GM23338 (cell line): ENCODE data around the gene PPP1R16B. TPM values are rescaled to one million over a fixed set of nuclear protein-coding genes. Genes with fewer than 3 reads are reported as not detected.

Experiments used
- ATAC-seq: fragments of 200-7000 bp; cut with Tn5 transposase; 3 replicates; pipeline ENCODE4 v1.9.1; 2020
- DNase-seq: peaks from one replicate; pipeline ENCODE4 v3.0.0-alpha.2; 2015; ENCODE audit warnings: low spot score
- H2AFZ ChIP-seq: fragments of 200-600 bp; sonication (generic); 2 replicates; pipeline ENCODE4 v1.8.0; 2016; ENCODE audit warnings: antibody characterized with exemption, mild to moderate bottlenecking, moderate library complexity
- H3F3A ChIP-seq: fragments of 200-600 bp; sonication (generic); replicated peaks from 2 replicates; pipeline ENCODE4 v1.8.0; 2017; ENCODE audit warnings: antibody characterized with exemption, mixed run types, low read depth
- H3K27ac ChIP-seq: fragments of 200-600 bp; sonication (generic); 2 replicates; pipeline ENCODE4 v1.6.1; 2016; ENCODE audit warnings: low read depth
- H3K27me3 ChIP-seq: fragments of 200-600 bp; sonication (generic); 2 replicates; pipeline ENCODE4 v1.8.0; 2016; ENCODE audit warnings: mild to moderate bottlenecking, mixed run types, moderate library complexity; ENCODE audit not compliant: insufficient read depth
- H3K36me3 ChIP-seq: fragments of 200-600 bp; sonication (generic); 2 replicates; pipeline ENCODE4 v1.8.0; 2016; ENCODE audit warnings: mild to moderate bottlenecking; ENCODE audit not compliant: insufficient read depth
- H3K4me1 ChIP-seq: fragments of 200-600 bp; sonication (generic); 2 replicates; pipeline ENCODE4 v1.8.0; 2016; ENCODE audit warnings: mild to moderate bottlenecking, moderate library complexity; ENCODE audit not compliant: insufficient read depth
- H3K4me2 ChIP-seq: fragments of 200-600 bp; sonication (generic); 2 replicates; pipeline ENCODE4 v1.7.1; 2017; ENCODE audit warnings: mixed run types
- H3K4me3 ChIP-seq: fragments of 200-600 bp; sonication (generic); 2 replicates; pipeline ENCODE4 v1.6.1; 2016; ENCODE audit warnings: mixed run types
- H3K79me2 ChIP-seq: fragments of 200-600 bp; sonication (generic); replicated peaks from 2 replicates; pipeline ENCODE4 v1.8.0; 2017; ENCODE audit warnings: mild to moderate bottlenecking; ENCODE audit not compliant: insufficient read depth
- H3K9me2 ChIP-seq: fragments of 200-600 bp; sonication (generic); 2 replicates; pipeline ENCODE4 v1.8.0; 2017; ENCODE audit not compliant: insufficient read depth
- H4K20me1 ChIP-seq: fragments of 200-600 bp; sonication (generic); replicated peaks from 2 replicates; pipeline ENCODE4 v1.8.0; 2017; ENCODE audit warnings: mild to moderate bottlenecking; ENCODE audit not compliant: insufficient read depth
- H3K27ac Mint-ChIP-seq: 2 replicates; pipeline ENCODE4 v1.8.0; 2020; ENCODE audit warnings: inconsistent platforms, mild to moderate bottlenecking, moderate library complexity, mixed read lengths
- H3K27me3 Mint-ChIP-seq: 3 replicates; pipeline ENCODE4 v1.8.0; 2022; ENCODE audit warnings: low read depth, mild to moderate bottlenecking, moderate library complexity, mixed read lengths, inconsistent platforms; ENCODE audit not compliant: insufficient read depth, poor library complexity
- H3K36me3 Mint-ChIP-seq: 3 replicates; pipeline ENCODE4 v1.8.0; 2021; ENCODE audit warnings: low read depth, mild to moderate bottlenecking, inconsistent platforms, moderate library complexity, mixed read lengths
- H3K4me1 Mint-ChIP-seq: 3 replicates; pipeline ENCODE4 v1.8.0; 2020; ENCODE audit warnings: mild to moderate bottlenecking, inconsistent platforms, mixed read lengths
- H3K4me3 Mint-ChIP-seq: 3 replicates; pipeline ENCODE4 v1.8.0; 2021; ENCODE audit warnings: moderate library complexity, mild to moderate bottlenecking, inconsistent platforms, mixed read lengths
- H3K9me3 Mint-ChIP-seq: 3 replicates; pipeline ENCODE4 v1.8.0; 2020; ENCODE audit warnings: moderate library complexity, mild to moderate bottlenecking, inconsistent platforms, mixed read lengths
- EZH2 ChIP-seq: fragments of 200-600 bp; sonication (generic); IDR thresholded peaks from one replicate; pipeline ENCODE4 v1.8.0; 2017; ENCODE audit warnings: antibody characterized with exemption, mild to moderate bottlenecking, low read depth; ENCODE audit not compliant: unreplicated experiment
- EZH2phosphoT487 ChIP-seq: fragments of 200-600 bp; sonication (generic); IDR thresholded peaks from one replicate; pipeline ENCODE4 v1.8.1; 2018; ENCODE audit warnings: antibody characterized with exemption; ENCODE audit not compliant: unreplicated experiment
- JUNB ChIP-seq: IDR thresholded peaks from one replicate; pipeline ENCODE4 v1.6.1; 2016; ENCODE audit warnings: antibody characterized with exemption; ENCODE audit not compliant: unreplicated experiment
- POLR2AphosphoS5 ChIP-seq: IDR thresholded peaks from 2 replicates; pipeline ENCODE4 v1.6.1; 2016; ENCODE audit warnings: antibody characterized with exemption, low read depth
- STAT1 ChIP-seq: IDR thresholded peaks from one replicate; pipeline ENCODE4 v1.6.1; 2016; ENCODE audit warnings: antibody characterized with exemption; ENCODE audit not compliant: unreplicated experiment
- ZNF114 ChIP-seq: fragments of 250-450 bp; sonication (Bioruptor Pico); IDR thresholded peaks from 2 replicates; pipeline ENCODE4 v1.5.0; 2020; ENCODE audit warnings: mild to moderate bottlenecking, moderate library complexity
- ZNF331 ChIP-seq: fragments of 250-450 bp; sonication (Bioruptor Pico); IDR thresholded peaks from 2 replicates; pipeline ENCODE4 v1.5.0; 2020; ENCODE audit warnings: low read depth, mild to moderate bottlenecking, moderate library complexity
- polyA plus RNA-seq: library from polyadenylated mRNA; unstranded; fragments of >200 nt; fragmentation: Nextera tagmentation; extraction: Ambion mirVana; gene quantifications from 2 replicates; pipeline ENCODE4 v1.2.1, GENCODE V29; 2016
- total RNA-seq: library from RNA; depleted of rRNA; stranded (reverse); fragments of >200 nt; shearing (Covaris generic); gene quantifications from 2 replicates; pipeline ENCODE4 v1.2.3, GENCODE V29; 2014
- TF ChIP-seq, protein P1 (sequence below): IDR thresholded peaks from 2 replicates; pipeline ENCODE4 v1.6.1; 2016; ENCODE audit warnings: antibody characterized with exemption
- TF ChIP-seq, protein P2 (sequence below): fragments of 250-450 bp; sonication (Bioruptor Pico); IDR thresholded peaks from 2 replicates; pipeline ENCODE4 v1.5.0; 2020; ENCODE audit warnings: mild to moderate bottlenecking, moderate library complexity
- TF ChIP-seq, protein P3 (sequence below), 2 experiments: fragments of 200-600 bp in 1 of 2; sonication (generic) in 1 of 2; conservative IDR thresholded peaks; 2 replicates each; pipeline versions ENCODE4 v1.5.1 to v1.6.1; 2016 to 2017; ENCODE audit warnings: antibody characterized with exemption in 2 of 2, low read depth in 2 of 2, mild to moderate bottlenecking in 2 of 2, moderate library complexity in 1 of 2

PPP1R16B gene
- total and polyA plus RNA-seq, 2 experiments from 2014 or later: 1.6 to 11.5 TPM

DNA sequence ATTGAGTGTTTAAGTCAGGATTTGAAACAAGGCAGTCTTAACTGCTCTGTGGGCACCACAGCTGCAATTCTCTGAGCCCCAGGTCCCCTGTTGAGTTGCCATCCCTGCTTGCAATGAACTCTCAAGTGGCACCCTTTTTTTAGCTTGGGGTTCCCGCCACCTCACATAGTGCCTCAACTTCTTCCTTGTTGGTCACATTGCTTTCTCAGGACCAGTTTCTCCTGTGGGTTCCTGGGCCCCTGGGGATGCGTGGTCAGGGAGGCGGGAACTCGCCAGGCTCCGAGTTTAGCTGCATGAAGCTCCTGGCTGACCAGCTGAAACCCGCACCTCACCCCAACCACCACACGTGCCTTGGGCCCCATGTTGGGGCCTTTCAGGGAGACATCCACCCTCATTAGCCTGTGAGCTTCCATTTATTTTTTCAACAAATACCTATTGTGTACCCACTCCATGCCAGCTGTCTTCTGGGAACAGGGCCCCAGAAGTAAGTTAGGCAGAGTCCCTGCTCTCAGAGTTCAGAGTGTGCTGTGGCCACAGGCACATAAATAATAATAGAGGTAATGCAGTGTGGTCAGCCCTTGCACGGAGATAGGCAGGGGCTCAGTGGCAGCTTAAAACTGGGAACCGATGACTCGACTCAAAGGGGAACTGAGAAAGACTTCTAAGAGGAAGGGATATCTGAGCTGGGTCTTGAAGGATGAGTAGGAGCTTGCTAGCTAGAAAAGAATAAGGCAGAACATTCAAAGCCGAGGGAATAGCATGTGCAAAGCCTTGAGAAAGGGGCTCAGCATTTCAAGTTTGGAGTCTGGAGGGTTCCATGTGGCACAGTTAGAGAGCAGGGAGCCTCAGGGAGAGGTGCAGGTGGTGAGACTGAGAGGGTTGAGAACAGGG lies 86.8 kb downstream of the PPP1R16B start (continued):
- TF ChIP-seq, protein P1, sequence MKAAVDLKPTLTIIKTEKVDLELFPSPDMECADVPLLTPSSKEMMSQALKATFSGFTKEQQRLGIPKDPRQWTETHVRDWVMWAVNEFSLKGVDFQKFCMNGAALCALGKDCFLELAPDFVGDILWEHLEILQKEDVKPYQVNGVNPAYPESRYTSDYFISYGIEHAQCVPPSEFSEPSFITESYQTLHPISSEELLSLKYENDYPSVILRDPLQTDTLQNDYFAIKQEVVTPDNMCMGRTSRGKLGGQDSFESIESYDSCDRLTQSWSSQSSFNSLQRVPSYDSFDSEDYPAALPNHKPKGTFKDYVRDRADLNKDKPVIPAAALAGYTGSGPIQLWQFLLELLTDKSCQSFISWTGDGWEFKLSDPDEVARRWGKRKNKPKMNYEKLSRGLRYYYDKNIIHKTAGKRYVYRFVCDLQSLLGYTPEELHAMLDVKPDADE: no peak
- no peak for TF ChIP-seq EZH2
- no peak for TF ChIP-seq JUNB

DNA sequence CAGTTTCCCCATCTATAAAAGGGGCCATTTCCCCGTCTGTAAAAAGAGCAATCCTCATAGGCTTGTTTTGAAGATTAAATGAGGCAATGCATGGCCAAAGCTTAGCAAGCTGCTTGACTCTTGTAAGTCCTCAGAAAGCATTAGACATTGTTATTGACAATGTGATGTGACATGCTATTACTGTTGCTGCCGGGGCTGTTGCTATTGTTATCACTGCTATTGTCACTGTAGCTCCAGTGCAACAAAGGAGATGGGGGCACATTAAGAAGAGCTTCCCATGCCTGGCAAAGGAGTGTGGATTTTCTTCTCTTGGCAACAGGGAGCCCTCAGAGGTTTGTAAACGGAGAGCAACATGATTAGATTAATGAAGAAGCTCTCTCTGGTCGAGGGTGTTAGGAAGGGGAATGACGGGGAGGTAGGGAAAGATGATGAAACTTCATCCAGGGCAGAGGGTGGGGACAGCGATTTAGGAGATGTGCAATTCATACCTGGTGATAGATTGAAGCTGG lies 87.6 kb downstream of the PPP1R16B start:
- no peak for ATAC-seq

More for the DNA sequence above, 87.6 kb downstream of the PPP1R16B start:
- Mint-ChIP-seq H3K9me3 (no peaks in the 10 kb centered on the region), H3K4me3 (peak overlapping the region; percentile 13; the same call in 1 of the 3 replicates), H3K27me3 (peaks cover 13% of the 10 kb centered on the region), H3K4me1 (peaks cover 14% of the 10 kb centered on the region), H3K36me3 (no peaks in the 10 kb centered on the region; the same call in 2 of the 3 replicates), H3K27ac (peak overlapping the region; percentile 22; the same call in 1 of the 2 replicates)
- Histone ChIP-seq H3F3A (no peaks in the 10 kb centered on the region), H3K4me1 (peaks cover 5% of the 10 kb centered on the region), H3K27ac (no peak overlapping the region), H3K9me2 (no peaks in the 10 kb centered on the region), H3K36me3 (no peaks in the 10 kb centered on the region), H3K27me3 (no peaks in the 10 kb centered on the region), H3K4me3 (peak overlapping the region; percentile 49), H2AFZ (0 out of 2 replicates have a peak overlapping the region, but pooled peaks have one; percentile 5), H3K4me2 (peak overlapping the region; percentile 74), H4K20me1 (no peaks in the 10 kb centered on the region), H3K79me2 (no peaks in the 10 kb centered on the region)
- no peak for DNase-seq
- TF ChIP-seq ZNF331 (no peak), JUNB (no peak), POLR2AphosphoS5 (no peak), STAT1 (no peak), ZNF114 (CRISPR knock-in tag) (no peak), EZH2phosphoT487 (no peak)
- TF ChIP-seq, protein P2, sequence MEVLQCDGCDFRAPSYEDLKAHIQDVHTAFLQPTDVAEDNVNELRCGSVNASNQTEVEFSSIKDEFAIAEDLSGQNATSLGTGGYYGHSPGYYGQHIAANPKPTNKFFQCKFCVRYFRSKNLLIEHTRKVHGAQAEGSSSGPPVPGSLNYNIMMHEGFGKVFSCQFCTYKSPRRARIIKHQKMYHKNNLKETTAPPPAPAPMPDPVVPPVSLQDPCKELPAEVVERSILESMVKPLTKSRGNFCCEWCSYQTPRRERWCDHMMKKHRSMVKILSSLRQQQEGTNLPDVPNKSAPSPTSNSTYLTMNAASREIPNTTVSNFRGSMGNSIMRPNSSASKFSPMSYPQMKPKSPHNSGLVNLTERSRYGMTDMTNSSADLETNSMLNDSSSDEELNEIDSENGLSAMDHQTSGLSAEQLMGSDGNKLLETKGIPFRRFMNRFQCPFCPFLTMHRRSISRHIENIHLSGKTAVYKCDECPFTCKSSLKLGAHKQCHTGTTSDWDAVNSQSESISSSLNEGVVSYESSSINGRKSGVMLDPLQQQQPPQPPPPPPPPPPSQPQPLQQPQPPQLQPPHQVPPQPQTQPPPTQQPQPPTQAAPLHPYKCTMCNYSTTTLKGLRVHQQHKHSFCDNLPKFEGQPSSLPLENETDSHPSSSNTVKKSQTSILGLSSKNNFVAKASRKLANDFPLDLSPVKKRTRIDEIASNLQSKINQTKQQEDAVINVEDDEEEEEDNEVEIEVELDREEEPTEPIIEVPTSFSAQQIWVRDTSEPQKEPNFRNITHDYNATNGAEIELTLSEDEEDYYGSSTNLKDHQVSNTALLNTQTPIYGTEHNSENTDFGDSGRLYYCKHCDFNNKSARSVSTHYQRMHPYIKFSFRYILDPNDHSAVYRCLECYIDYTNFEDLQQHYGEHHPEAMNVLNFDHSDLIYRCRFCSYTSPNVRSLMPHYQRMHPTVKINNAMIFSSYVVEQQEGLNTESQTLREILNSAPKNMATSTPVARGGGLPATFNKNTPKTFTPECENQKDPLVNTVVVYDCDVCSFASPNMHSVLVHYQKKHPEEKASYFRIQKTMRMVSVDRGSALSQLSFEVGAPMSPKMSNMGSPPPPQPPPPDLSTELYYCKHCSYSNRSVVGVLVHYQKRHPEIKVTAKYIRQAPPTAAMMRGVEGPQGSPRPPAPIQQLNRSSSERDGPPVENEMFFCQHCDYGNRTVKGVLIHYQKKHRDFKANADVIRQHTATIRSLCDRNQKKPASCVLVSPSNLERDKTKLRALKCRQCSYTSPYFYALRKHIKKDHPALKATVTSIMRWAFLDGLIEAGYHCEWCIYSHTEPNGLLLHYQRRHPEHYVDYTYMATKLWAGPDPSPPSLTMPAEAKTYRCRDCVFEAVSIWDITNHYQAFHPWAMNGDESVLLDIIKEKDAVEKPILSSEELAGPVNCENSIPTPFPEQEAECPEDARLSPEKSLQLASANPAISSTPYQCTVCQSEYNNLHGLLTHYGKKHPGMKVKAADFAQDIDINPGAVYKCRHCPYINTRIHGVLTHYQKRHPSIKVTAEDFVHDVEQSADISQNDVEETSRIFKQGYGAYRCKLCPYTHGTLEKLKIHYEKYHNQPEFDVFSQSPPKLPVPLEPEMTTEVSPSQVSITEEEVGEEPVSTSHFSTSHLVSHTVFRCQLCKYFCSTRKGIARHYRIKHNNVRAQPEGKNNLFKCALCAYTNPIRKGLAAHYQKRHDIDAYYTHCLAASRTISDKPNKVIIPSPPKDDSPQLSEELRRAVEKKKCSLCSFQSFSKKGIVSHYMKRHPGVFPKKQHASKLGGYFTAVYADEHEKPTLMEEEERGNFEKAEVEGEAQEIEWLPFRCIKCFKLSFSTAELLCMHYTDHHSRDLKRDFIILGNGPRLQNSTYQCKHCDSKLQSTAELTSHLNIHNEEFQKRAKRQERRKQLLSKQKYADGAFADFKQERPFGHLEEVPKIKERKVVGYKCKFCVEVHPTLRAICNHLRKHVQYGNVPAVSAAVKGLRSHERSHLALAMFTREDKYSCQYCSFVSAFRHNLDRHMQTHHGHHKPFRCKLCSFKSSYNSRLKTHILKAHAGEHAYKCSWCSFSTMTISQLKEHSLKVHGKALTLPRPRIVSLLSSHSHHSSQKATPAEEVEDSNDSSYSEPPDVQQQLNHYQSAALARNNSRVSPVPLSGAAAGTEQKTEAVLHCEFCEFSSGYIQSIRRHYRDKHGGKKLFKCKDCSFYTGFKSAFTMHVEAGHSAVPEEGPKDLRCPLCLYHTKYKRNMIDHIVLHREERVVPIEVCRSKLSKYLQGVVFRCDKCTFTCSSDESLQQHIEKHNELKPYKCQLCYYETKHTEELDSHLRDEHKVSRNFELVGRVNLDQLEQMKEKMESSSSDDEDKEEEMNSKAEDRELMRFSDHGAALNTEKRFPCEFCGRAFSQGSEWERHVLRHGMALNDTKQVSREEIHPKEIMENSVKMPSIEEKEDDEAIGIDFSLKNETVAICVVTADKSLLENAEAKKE: no peak
- TF ChIP-seq, protein P1: no peak
- TF ChIP-seq, protein P3, sequence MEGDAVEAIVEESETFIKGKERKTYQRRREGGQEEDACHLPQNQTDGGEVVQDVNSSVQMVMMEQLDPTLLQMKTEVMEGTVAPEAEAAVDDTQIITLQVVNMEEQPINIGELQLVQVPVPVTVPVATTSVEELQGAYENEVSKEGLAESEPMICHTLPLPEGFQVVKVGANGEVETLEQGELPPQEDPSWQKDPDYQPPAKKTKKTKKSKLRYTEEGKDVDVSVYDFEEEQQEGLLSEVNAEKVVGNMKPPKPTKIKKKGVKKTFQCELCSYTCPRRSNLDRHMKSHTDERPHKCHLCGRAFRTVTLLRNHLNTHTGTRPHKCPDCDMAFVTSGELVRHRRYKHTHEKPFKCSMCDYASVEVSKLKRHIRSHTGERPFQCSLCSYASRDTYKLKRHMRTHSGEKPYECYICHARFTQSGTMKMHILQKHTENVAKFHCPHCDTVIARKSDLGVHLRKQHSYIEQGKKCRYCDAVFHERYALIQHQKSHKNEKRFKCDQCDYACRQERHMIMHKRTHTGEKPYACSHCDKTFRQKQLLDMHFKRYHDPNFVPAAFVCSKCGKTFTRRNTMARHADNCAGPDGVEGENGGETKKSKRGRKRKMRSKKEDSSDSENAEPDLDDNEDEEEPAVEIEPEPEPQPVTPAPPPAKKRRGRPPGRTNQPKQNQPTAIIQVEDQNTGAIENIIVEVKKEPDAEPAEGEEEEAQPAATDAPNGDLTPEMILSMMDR (conservative IDR thresholded peaks at IDR 0.05; ENCODE audit: low read depth in 2 of 2): no peak
